H1 (cell line): Measurements from ENCODE around the gene LCN15.

ENCODE experiments used
- EZH2 ChIP-seq: fragments of 200-600 bp; sonication (generic); IDR thresholded peaks from 2 replicates; pipeline ENCODE4 v1.7.1; 2012; ENCODE audit warnings: low read depth, mild to moderate bottlenecking, moderate library complexity, low read length, inconsistent platforms; ENCODE audit not compliant: severe bottlenecking
- NANOG ChIP-seq: IDR thresholded peaks from 2 replicates; pipeline ENCODE4 v1.6.1; 2011; ENCODE audit warnings: low read length, low read depth, mild to moderate bottlenecking, inconsistent platforms; ENCODE audit not compliant: insufficient read depth, poor library complexity, severe bottlenecking
- POLR2A ChIP-seq, 2 experiments: IDR thresholded peaks; 1 replicate in 1 of 2; 2 replicates in 1 of 2; pipeline ENCODE4 v1.6.1; 2011; ENCODE audit warnings: low read depth in 2 of 2, low read length in 2 of 2, mild to moderate bottlenecking in 2 of 2; ENCODE audit errors: control extremely low read depth in 1 of 2
- SP2 ChIP-seq: IDR thresholded peaks from 2 replicates; pipeline ENCODE4 v1.6.1; 2012; ENCODE audit warnings: mild to moderate bottlenecking, low read length, inconsistent platforms
- TAF1 ChIP-seq: IDR thresholded peaks from 2 replicates; pipeline ENCODE4 v1.6.1; 2011; ENCODE audit warnings: mild to moderate bottlenecking, low read depth, low read length
- YY1 ChIP-seq: IDR thresholded peaks from 2 replicates; pipeline ENCODE4 v1.6.1; 2011; ENCODE audit warnings: low read depth, mild to moderate bottlenecking, low read length
- TF ChIP-seq, protein P1 (sequence below): fragments of 300-600 bp; sonication (generic); IDR thresholded peaks from 2 replicates; pipeline ENCODE4 v1.7.1; 2012; ENCODE audit warnings: low read length, moderate library complexity, mild to moderate bottlenecking, inconsistent platforms; ENCODE audit not compliant: insufficient replicate concordance
- TF ChIP-seq, protein P2 (sequence below), 3 experiments: IDR thresholded peaks; 1 replicate in 2 of 3; 2 replicates in 1 of 3; pipeline versions ENCODE4 v1.5.1 to v1.6.1; 2011; ENCODE audit warnings: low read length in 3 of 3, mild to moderate bottlenecking in 3 of 3, inconsistent platforms in 2 of 3, low read depth in 1 of 3, moderate library complexity in 1 of 3; ENCODE audit not compliant: insufficient read depth in 1 of 3; ENCODE audit errors: control extremely low read depth in 1 of 3

DNA sequence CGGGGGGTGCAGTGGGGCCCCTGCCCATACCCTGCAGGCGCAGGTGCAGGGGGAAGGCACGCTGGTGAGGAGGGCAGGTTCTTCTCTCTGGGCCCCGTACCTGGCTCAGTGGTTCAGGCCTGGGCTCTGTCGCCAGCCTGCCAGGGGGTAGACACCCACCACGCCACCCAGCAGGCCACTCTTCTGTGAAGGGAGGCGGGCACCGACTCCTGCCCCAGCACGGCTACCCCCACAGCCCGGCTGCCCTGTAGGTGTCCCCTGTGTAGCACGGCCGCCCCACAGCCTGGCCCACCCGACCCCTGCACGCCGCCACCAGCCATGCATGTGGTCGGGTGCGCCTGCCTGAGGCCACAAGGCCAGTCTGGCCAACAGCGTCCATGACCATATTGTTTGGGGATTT is 17.7 kb downstream of the LCN15 start:
- TF ChIP-seq SP2 (no peak), POLR2A (IDR thresholded peaks at IDR 0.05; ENCODE audit: control extremely low read depth in 1 of 2, low read depth in 2 of 2, low read length in 2 of 2) (no peak), NANOG (no peak), EZH2 (no peak), YY1 (no peak), TAF1 (no peak)
- TF ChIP-seq, protein P1, sequence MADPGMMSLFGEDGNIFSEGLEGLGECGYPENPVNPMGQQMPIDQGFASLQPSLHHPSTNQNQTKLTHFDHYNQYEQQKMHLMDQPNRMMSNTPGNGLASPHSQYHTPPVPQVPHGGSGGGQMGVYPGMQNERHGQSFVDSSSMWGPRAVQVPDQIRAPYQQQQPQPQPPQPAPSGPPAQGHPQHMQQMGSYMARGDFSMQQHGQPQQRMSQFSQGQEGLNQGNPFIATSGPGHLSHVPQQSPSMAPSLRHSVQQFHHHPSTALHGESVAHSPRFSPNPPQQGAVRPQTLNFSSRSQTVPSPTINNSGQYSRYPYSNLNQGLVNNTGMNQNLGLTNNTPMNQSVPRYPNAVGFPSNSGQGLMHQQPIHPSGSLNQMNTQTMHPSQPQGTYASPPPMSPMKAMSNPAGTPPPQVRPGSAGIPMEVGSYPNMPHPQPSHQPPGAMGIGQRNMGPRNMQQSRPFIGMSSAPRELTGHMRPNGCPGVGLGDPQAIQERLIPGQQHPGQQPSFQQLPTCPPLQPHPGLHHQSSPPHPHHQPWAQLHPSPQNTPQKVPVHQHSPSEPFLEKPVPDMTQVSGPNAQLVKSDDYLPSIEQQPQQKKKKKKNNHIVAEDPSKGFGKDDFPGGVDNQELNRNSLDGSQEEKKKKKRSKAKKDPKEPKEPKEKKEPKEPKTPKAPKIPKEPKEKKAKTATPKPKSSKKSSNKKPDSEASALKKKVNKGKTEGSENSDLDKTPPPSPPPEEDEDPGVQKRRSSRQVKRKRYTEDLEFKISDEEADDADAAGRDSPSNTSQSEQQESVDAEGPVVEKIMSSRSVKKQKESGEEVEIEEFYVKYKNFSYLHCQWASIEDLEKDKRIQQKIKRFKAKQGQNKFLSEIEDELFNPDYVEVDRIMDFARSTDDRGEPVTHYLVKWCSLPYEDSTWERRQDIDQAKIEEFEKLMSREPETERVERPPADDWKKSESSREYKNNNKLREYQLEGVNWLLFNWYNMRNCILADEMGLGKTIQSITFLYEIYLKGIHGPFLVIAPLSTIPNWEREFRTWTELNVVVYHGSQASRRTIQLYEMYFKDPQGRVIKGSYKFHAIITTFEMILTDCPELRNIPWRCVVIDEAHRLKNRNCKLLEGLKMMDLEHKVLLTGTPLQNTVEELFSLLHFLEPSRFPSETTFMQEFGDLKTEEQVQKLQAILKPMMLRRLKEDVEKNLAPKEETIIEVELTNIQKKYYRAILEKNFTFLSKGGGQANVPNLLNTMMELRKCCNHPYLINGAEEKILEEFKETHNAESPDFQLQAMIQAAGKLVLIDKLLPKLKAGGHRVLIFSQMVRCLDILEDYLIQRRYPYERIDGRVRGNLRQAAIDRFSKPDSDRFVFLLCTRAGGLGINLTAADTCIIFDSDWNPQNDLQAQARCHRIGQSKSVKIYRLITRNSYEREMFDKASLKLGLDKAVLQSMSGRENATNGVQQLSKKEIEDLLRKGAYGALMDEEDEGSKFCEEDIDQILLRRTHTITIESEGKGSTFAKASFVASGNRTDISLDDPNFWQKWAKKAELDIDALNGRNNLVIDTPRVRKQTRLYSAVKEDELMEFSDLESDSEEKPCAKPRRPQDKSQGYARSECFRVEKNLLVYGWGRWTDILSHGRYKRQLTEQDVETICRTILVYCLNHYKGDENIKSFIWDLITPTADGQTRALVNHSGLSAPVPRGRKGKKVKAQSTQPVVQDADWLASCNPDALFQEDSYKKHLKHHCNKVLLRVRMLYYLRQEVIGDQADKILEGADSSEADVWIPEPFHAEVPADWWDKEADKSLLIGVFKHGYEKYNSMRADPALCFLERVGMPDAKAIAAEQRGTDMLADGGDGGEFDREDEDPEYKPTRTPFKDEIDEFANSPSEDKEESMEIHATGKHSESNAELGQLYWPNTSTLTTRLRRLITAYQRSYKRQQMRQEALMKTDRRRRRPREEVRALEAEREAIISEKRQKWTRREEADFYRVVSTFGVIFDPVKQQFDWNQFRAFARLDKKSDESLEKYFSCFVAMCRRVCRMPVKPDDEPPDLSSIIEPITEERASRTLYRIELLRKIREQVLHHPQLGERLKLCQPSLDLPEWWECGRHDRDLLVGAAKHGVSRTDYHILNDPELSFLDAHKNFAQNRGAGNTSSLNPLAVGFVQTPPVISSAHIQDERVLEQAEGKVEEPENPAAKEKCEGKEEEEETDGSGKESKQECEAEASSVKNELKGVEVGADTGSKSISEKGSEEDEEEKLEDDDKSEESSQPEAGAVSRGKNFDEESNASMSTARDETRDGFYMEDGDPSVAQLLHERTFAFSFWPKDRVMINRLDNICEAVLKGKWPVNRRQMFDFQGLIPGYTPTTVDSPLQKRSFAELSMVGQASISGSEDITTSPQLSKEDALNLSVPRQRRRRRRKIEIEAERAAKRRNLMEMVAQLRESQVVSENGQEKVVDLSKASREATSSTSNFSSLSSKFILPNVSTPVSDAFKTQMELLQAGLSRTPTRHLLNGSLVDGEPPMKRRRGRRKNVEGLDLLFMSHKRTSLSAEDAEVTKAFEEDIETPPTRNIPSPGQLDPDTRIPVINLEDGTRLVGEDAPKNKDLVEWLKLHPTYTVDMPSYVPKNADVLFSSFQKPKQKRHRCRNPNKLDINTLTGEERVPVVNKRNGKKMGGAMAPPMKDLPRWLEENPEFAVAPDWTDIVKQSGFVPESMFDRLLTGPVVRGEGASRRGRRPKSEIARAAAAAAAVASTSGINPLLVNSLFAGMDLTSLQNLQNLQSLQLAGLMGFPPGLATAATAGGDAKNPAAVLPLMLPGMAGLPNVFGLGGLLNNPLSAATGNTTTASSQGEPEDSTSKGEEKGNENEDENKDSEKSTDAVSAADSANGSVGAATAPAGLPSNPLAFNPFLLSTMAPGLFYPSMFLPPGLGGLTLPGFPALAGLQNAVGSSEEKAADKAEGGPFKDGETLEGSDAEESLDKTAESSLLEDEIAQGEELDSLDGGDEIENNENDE, result no peak
- TF ChIP-seq, protein P2, sequence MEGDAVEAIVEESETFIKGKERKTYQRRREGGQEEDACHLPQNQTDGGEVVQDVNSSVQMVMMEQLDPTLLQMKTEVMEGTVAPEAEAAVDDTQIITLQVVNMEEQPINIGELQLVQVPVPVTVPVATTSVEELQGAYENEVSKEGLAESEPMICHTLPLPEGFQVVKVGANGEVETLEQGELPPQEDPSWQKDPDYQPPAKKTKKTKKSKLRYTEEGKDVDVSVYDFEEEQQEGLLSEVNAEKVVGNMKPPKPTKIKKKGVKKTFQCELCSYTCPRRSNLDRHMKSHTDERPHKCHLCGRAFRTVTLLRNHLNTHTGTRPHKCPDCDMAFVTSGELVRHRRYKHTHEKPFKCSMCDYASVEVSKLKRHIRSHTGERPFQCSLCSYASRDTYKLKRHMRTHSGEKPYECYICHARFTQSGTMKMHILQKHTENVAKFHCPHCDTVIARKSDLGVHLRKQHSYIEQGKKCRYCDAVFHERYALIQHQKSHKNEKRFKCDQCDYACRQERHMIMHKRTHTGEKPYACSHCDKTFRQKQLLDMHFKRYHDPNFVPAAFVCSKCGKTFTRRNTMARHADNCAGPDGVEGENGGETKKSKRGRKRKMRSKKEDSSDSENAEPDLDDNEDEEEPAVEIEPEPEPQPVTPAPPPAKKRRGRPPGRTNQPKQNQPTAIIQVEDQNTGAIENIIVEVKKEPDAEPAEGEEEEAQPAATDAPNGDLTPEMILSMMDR (IDR thresholded peaks at IDR 0.05; ENCODE audit: control extremely low read depth in 1 of 3, insufficient read depth in 1 of 3, low read depth in 1 of 3, low read length in 3 of 3), result no peak
